ENCODE measurements around the gene PTPA.

PTPA gene

GRCh38 chr9:129070696-129071525, 40.3 kb upstream of the PTPA start:
- DNase-seq (ENCODE audit: low spot score) = no peak
- TF ChIP-seq, protein P1, sequence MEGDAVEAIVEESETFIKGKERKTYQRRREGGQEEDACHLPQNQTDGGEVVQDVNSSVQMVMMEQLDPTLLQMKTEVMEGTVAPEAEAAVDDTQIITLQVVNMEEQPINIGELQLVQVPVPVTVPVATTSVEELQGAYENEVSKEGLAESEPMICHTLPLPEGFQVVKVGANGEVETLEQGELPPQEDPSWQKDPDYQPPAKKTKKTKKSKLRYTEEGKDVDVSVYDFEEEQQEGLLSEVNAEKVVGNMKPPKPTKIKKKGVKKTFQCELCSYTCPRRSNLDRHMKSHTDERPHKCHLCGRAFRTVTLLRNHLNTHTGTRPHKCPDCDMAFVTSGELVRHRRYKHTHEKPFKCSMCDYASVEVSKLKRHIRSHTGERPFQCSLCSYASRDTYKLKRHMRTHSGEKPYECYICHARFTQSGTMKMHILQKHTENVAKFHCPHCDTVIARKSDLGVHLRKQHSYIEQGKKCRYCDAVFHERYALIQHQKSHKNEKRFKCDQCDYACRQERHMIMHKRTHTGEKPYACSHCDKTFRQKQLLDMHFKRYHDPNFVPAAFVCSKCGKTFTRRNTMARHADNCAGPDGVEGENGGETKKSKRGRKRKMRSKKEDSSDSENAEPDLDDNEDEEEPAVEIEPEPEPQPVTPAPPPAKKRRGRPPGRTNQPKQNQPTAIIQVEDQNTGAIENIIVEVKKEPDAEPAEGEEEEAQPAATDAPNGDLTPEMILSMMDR (IDR thresholded peaks at IDR 0.05; ENCODE audit: extremely low read depth, missing control alignments) = no peak

GRCh38 chr9:129071526-129072126, 39.6 kb upstream of the PTPA start:
- TF ChIP-seq, protein P1 (IDR thresholded peaks at IDR 0.05; ENCODE audit: extremely low read depth, missing control alignments) = no peak
- DNase-seq (ENCODE audit: low spot score) = no peak

DNA sequence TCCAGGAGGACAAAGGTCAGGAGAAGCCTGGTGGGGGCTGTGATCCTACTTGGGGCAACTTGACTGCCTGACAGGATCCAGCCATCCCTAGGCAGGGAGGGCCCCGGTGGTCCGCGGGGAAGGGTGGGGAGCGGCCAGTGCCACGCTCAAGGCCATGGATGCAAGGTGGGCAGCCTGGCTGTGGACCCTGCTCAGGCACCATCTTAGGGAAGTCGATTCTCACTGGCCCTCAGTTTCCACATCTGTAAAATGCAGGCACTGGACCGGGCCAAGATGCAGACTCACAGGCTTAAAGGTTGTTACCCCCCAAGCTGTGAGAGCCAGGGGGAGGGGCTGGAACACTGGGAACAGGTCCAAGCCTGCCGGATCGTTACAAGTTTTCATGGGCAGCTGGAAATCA, 39.0 kb upstream of the PTPA start:
- TF ChIP-seq, protein P1 (IDR thresholded peaks at IDR 0.05; ENCODE audit: extremely low read depth, missing control alignments) = no peak
- DNase-seq (ENCODE audit: low spot score) = no peak

DNA sequence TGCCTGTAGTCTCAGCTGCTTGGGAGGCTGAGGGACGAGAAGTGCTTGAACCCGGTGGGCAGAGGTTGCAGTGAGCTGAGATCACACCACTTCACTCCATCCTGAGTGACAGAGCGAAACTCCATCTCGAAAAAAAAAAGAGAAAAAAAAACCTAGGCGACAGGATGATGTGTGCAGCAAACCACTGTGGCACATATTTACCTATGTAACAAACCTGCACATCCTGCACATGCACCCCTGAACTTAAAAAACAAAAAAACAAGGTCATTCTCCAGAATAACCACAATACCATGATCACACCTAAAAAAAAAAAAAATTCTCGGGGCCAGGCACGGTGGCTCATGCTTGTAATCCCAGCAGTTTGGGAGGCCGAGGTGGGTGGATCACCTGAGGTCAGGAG, 37.8 kb upstream of the PTPA start:
- DNase-seq (ENCODE audit: low spot score) = no peak
- TF ChIP-seq, protein P1 (IDR thresholded peaks at IDR 0.05; ENCODE audit: extremely low read depth, missing control alignments) = no peak

DNA sequence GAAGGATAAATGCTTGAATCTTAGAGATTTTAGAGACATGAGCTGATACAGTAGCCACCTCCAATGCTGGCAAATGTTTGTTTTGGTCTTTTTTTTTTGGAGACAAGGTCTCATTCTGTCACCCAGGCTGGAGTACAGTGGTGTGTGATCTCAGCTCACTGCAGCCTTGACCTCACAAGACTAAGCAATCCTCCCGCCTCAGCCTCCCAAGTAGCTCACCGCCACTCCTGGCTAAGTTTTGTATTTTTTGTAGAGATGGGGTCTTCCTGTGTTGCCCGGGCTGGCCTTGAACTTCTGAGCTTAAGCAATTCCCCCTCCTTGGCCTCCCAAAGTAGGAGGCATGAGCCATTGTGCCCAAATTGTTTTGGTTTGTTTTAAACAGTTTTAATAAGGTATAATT, 37.1 kb upstream of the PTPA start:
- DNase-seq (ENCODE audit: low spot score) = no peak
- TF ChIP-seq, protein P1 (IDR thresholded peaks at IDR 0.05; ENCODE audit: extremely low read depth, missing control alignments) = no peak

DNA sequence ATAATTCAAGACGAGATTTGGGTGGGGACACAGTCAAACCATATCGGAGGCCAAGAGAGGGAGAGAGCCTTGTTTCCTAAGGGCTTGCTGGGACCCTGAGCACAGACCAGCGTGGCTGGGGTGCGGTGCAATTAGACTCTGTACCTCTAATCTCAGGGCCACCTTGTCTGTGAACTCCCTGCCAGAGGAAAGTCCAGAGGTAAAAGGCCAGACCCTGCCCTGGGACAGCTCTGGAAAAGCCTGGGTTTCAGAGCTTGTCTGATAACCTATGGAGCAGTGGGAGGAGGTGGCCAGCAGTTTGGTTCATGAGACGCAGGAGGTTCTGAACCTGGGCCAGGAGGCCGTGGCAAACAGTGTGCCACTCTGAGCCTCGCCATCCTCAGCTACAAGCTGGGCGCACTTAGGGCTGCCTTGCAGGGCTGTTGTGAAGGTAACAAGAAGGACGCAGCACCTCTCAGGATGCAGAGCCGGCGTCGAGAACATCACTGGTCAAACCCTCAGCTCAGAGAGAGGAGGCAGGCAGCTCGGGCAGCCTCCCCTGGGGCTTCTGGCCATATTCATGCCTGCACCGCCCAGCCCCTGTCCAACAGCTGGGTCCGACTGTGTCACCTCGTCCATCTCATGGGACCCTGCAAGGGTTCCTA, 35.1 kb upstream of the PTPA start:
- no peak for DNase-seq (ENCODE audit: low spot score)
- TF ChIP-seq, protein P1 (IDR thresholded peaks at IDR 0.05; ENCODE audit: extremely low read depth, missing control alignments) = no peak

DNA sequence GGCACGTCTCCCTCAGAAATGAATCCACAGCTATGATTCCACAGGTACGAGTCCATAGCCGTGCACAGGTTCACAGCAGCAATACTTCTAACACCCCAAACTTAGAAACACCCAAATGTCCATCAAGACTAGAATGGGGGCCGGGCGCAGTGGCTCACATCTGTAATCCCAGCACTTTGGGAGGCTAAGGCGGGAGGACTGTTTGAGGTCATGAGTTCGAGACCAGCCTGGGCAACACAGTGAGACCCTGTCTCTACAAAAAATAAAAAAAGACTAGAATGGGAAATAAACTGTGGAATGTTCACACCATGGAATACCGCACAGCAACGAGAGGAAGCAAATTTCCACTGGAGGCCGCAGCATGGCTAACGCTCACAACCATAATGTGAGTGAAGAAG, 34.6 kb upstream of the PTPA start:
- TF ChIP-seq, protein P1 (IDR thresholded peaks at IDR 0.05; ENCODE audit: extremely low read depth, missing control alignments) = no peak
- no peak for DNase-seq (ENCODE audit: low spot score)
